LNCaP clone FGC (cell line): ENCODE results near the gene CHST3.
"Not testable (repeated sequence)": the region's sequence is repeated elsewhere in the genome, so short reads cannot be mapped to it uniquely, and the experiment has no call there.

Experiments used
- DNase-seq: peaks from one replicate; pipeline ENCODE4 v3.0.0-alpha.2; 2011; ENCODE audit warnings: low read depth
- H3K4me3 ChIP-seq: 2 replicates; pipeline ENCODE4 v1.5.1; 2011; ENCODE audit warnings: mild to moderate bottlenecking, low read depth, low read length, control low read depth
- CTCF ChIP-seq: IDR thresholded peaks from 2 replicates; pipeline ENCODE4 v1.5.1; 2012; ENCODE audit warnings: mild to moderate bottlenecking; ENCODE audit not compliant: control insufficient read depth, insufficient read depth; ENCODE audit errors: extremely low read depth

The CHST3 gene

GRCh38 chr10:71984126-71984808, 20.1 kb downstream of the CHST3 start:
- no peak for DNase-seq
- TF ChIP-seq CTCF = no peak

DNA sequence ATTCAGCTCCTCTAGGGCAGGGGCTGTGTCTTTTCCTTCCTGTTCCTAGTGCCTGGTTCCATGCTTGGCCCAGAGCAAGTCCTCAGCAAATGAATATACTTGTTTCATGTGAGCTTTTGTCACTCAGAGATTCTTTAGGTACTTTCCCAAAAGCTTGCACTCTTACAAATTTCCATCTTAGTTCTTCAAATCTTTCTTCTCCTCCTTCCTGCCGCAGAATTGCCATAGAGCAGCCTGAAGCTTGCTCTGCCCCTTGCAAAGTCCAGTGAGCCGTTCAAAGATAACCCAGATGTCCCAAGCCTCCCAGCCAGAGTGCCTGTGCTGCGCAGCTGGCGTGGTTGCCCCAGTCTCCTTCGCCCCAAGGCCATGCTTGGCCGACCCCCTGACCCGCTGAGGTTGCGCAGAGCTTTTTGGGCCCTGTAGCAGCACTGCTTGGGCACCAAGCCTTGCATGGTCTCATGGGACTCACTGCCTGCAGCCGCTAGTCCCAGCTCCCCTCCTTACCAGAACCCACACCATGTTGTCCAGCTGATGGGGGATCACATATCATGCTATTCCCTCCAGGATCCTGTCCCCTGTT, 20.7 kb downstream of the CHST3 start:
- no peak overlapping the region for H3K4me3 ChIP-seq
- no peak for TF ChIP-seq CTCF
- DNase-seq = no peak

More at GRCh38 chr10:71984126-71984808, 20.1 kb downstream of the CHST3 start:
- no peak overlapping the region for H3K4me3 ChIP-seq

DNA sequence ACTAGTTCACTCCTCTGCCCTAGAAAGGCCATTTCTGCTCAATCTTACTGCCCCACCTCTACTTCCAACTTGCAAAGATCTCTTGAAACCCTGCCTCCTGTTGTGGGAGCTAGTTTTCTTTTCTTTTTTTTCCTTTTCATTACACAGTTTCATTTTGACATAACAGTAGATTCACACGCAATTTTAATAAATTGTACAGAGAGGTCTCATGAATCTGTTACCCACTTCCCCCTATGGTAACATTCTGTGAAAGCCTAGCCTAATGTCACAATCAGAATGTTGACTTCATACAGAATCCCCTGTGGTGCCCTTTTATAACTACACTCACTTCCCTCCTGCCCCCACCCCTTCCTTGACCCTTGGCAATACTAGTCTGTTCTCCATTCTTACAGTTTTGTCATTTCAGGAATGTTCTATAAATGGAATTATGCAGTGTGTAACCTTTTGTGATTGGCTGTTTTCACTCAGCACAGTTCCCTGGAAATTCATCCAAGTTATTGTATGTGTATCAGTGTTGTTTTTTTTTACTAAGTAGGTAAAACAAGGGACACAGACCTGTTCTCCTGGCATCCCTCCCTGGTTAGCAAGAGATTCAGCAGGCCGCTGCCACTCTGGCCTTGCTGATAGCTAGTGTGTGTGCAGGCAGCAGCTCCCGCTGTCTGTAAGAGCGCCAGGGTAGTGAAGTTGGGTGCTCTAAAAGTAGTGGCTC, 21.5 kb downstream of the CHST3 start:
- DNase-seq = no peak
- H3K4me3 ChIP-seq = no peak overlapping the region
- TF ChIP-seq CTCF = no peak

- H3K4me3 ChIP-seq, DNase-seq: not testable (repeated sequence)
Observed at GRCh38 chr10:71988895-71989294, 24.7 kb downstream of the CHST3 start.

GRCh38 chr10:71989661-71990454, 25.7 kb downstream of the CHST3 start:
- no peak for DNase-seq
- TF ChIP-seq CTCF = no peak
- no peak overlapping the region for H3K4me3 ChIP-seq

GRCh38 chr10:71990706-71991269, 26.6 kb downstream of the CHST3 start:
- no peak for TF ChIP-seq CTCF

More at GRCh38 chr10:71990706-71991269, 26.6 kb downstream of the CHST3 start:
- H3K4me3 ChIP-seq = no peak overlapping the region
- DNase-seq = no peak
